Ectodermal cell (in vitro differentiated cells): Measurements from ENCODE around the gene SUN1.

Source experiments
- H3K27ac ChIP-seq: 2 replicates; pipeline ENCODE4 v1.7.0; 2013; ENCODE audit warnings: mild to moderate bottlenecking, low read depth, low read length; ENCODE audit not compliant: insufficient read depth, poor library complexity, severe bottlenecking
- H3K27me3 ChIP-seq: 2 replicates; pipeline ENCODE4 v1.7.0; 2013; ENCODE audit warnings: mild to moderate bottlenecking, low read length; ENCODE audit not compliant: insufficient read depth, control insufficient read depth, poor library complexity, severe bottlenecking
- H3K36me3 ChIP-seq: one replicate; pipeline ENCODE4 v1.7.0; 2013; ENCODE audit warnings: low read length; ENCODE audit not compliant: control insufficient read depth, insufficient read depth
- H3K4me1 ChIP-seq: one replicate; pipeline ENCODE4 v1.7.0; 2013; ENCODE audit warnings: low read length; ENCODE audit not compliant: control insufficient read depth, insufficient read depth
- H3K4me3 ChIP-seq: 2 replicates; pipeline ENCODE4 v1.7.0; 2013; ENCODE audit warnings: low read depth, low read length, control low read depth; ENCODE audit not compliant: insufficient read depth
- H3K9me3 ChIP-seq: 2 replicates; pipeline ENCODE4 v1.7.0; 2013; ENCODE audit warnings: mild to moderate bottlenecking, low read length, moderate library complexity; ENCODE audit not compliant: control insufficient read depth
- WGBS, 2 experiments: methylation state at CpG; one replicate each; pipeline ENCODE4 v1.1.7; 2013; ENCODE audit warnings: missing lambda C conversion rate in 2 of 2; 5-methylcytosine and 5-hydroxymethylcytosine counted together

Gene SUN1

GRCh38 chr7:824081-824480 lies 8.2 kb upstream of the SUN1 start:
- WGBS, 2 experiments: 92 to 94% methylated on average over 7 of the region's 7 CpGs
- Histone ChIP-seq H3K4me1 (no peaks in the 10 kb centered on the region), H3K36me3 (no peaks in the 10 kb centered on the region), H3K27ac (no peak overlapping the region), H3K9me3 (no peaks in the 10 kb centered on the region), H3K4me3 (no peak overlapping the region), H3K27me3 (no peaks in the 10 kb centered on the region)

GRCh38 chr7:824664-825063 lies 7.6 kb upstream of the SUN1 start:
- Histone ChIP-seq H3K4me1 (no peaks in the 10 kb centered on the region), H3K27me3 (no peaks in the 10 kb centered on the region), H3K36me3 (no peaks in the 10 kb centered on the region), H3K9me3 (no peaks in the 10 kb centered on the region), H3K4me3 (no peak overlapping the region), H3K27ac (no peak overlapping the region)
- 94 to 95% methylated on average over 11 of the region's 11 CpGs for WGBS, 2 experiments

GRCh38 chr7:825386-825785 lies 6.9 kb upstream of the SUN1 start:
- Histone ChIP-seq H3K27me3 (no peaks in the 10 kb centered on the region), H3K36me3 (no peaks in the 10 kb centered on the region), H3K4me3 (no peak overlapping the region), H3K4me1 (no peaks in the 10 kb centered on the region), H3K27ac (no peak overlapping the region), H3K9me3 (no peaks in the 10 kb centered on the region)
- WGBS, 2 experiments: 96 to 98% methylated on average over 6 of the region's 6 CpGs

- no peaks in the 10 kb centered on the region for H3K9me3 ChIP-seq
- H3K4me1 ChIP-seq: no peaks in the 10 kb centered on the region
- H3K36me3 ChIP-seq: no peaks in the 10 kb centered on the region
- no peaks in the 10 kb centered on the region for H3K27me3 ChIP-seq
- no peak overlapping the region for H3K4me3 ChIP-seq
- H3K27ac ChIP-seq: no peak overlapping the region
- WGBS, 2 experiments: 89% methylated on average over 29 of the region's 29 CpGs
These were observed 5.9 kb upstream of the SUN1 start for GRCh38 chr7:826230-826917.

GRCh38 chr7:828793-829561 lies 3.3 kb upstream of the SUN1 start:
- Histone ChIP-seq H3K4me3 (no peak overlapping the region), H3K27ac (no peak overlapping the region), H3K36me3 (no peaks in the 10 kb centered on the region), H3K27me3 (no peaks in the 10 kb centered on the region), H3K9me3 (no peaks in the 10 kb centered on the region), H3K4me1 (no peaks in the 10 kb centered on the region)
- WGBS, 2 experiments: 94% methylated on average over 14 of the region's 14 CpGs

GRCh38 chr7:830069-830468 lies 2.2 kb upstream of the SUN1 start:
- no peaks in the 10 kb centered on the region for H3K27me3 ChIP-seq

GRCh38 chr7:831596-832166 lies 595 bp upstream of the SUN1 start:
- H3K9me3 ChIP-seq: no peaks in the 10 kb centered on the region
- no peaks in the 10 kb centered on the region for H3K36me3 ChIP-seq
- H3K27me3 ChIP-seq: no peaks in the 10 kb centered on the region
- H3K4me3 ChIP-seq: no peak overlapping the region
- no peak overlapping the region for H3K27ac ChIP-seq
- WGBS, 2 experiments: 81 to 83% methylated on average over 6 to 7 of the region's 7 CpGs
- no peaks in the 10 kb centered on the region for H3K4me1 ChIP-seq

More at GRCh38 chr7:830069-830468, 2.2 kb upstream of the SUN1 start:
- 86 to 87% methylated on average over 11 of the region's 12 CpGs for WGBS, 2 experiments
- Histone ChIP-seq H3K36me3 (no peaks in the 10 kb centered on the region), H3K4me3 (no peak overlapping the region), H3K27ac (no peak overlapping the region), H3K4me1 (no peaks in the 10 kb centered on the region), H3K9me3 (no peaks in the 10 kb centered on the region)

- H3K9me3 ChIP-seq: no peaks in the 10 kb centered on the region
- 95 to 96% methylated on average over 15 of the region's 15 CpGs for WGBS, 2 experiments
- no peak overlapping the region for H3K27ac ChIP-seq
- no peaks in the 10 kb centered on the region for H3K36me3 ChIP-seq
- H3K4me3 ChIP-seq: no peak overlapping the region
- H3K27me3 ChIP-seq: no peaks in the 10 kb centered on the region
- no peaks in the 10 kb centered on the region for H3K4me1 ChIP-seq
These were observed 720 bp downstream of the SUN1 start for GRCh38 chr7:832968-833424.

GRCh38 chr7:833601-834258 lies 1.5 kb downstream of the SUN1 start:
- H3K27ac ChIP-seq: no peak overlapping the region
- H3K27me3 ChIP-seq: no peaks in the 10 kb centered on the region
- peaks cover 2% of the 10 kb centered on the region for H3K36me3 ChIP-seq
- no peaks in the 10 kb centered on the region for H3K9me3 ChIP-seq
- WGBS, 2 experiments: 91 to 93% methylated on average over 8 of the region's 8 CpGs
- H3K4me1 ChIP-seq: no peaks in the 10 kb centered on the region
- H3K4me3 ChIP-seq: no peak overlapping the region

GRCh38 chr7:834277-834676 lies 2.0 kb downstream of the SUN1 start:
- Histone ChIP-seq H3K27ac (no peak overlapping the region), H3K27me3 (no peaks in the 10 kb centered on the region), H3K9me3 (no peaks in the 10 kb centered on the region), H3K36me3 (peaks cover 5% of the 10 kb centered on the region), H3K4me3 (no peak overlapping the region), H3K4me1 (no peaks in the 10 kb centered on the region)
- 91 to 92% methylated on average over 12 of the region's 12 CpGs for WGBS, 2 experiments
